H1 (cell line): Measurements from ENCODE around the gene PLCH2. TPM values are rescaled to one million over a fixed set of nuclear protein-coding genes. Genes with fewer than 3 reads are reported as not detected.
A peak's percentile ranks its signal among the peaks of the same experiment; 100 is the strongest.

Experiments
- CTCF ChIA-PET: fragments of 300-600 bp; sonication (Branson Sonifier 250); formaldehyde crosslinking; loops from one replicate; lab custom pipeline; 2021; ENCODE audit not compliant: partially characterized antibody; lab: Charles Lee
- POLR2A ChIA-PET: fragments of 300-600 bp; sonication (Branson Sonifier 250); formaldehyde crosslinking; loops from one replicate; lab custom pipeline; 2021; ENCODE audit warnings: inconsistent platforms; ENCODE audit not compliant: partially characterized antibody; lab: Charles Lee
- DNase-seq, 2 experiments: peaks; one replicate each; pipeline versions ENCODE4 v3.0.0 to v3.0.0-alpha.2; 2010 to 2022; ENCODE audit warnings: low spot score in 2 of 2, low read depth in 1 of 2, mixed read lengths in 1 of 2
- FAIRE-seq: peaks from 2 replicates; lab custom pipeline; 2011; peaks lifted over from hg19 to GRCh38; lab: Jason Lieb, UNC
- H2AFZ ChIP-seq: 2 replicates; pipeline ENCODE4 v1.8.1; 2012; ENCODE audit warnings: low read length, inconsistent platforms
- H2AK5ac ChIP-seq: 2 replicates; pipeline ENCODE4 v1.6.1; 2013; ENCODE audit warnings: low read depth, low read length
- H2BK120ac ChIP-seq: replicated peaks from 2 replicates; pipeline ENCODE3; 2013; ENCODE audit warnings: low read depth, low read length, inconsistent platforms
- H2BK12ac ChIP-seq: 2 replicates; pipeline ENCODE4 v1.6.1; 2013; ENCODE audit warnings: low read depth, low read length
- H2BK15ac ChIP-seq: 2 replicates; pipeline ENCODE4 v1.6.1; 2013; ENCODE audit warnings: low read length
- H2BK20ac ChIP-seq: 2 replicates; pipeline ENCODE4 v1.6.1; 2013; ENCODE audit warnings: low read length
- H2BK5ac ChIP-seq: 2 replicates; pipeline ENCODE4 v1.6.1; 2013; ENCODE audit warnings: low read depth, low read length
- H3K14ac ChIP-seq: 2 replicates; pipeline ENCODE4 v1.6.1; 2013; ENCODE audit warnings: inconsistent platforms; ENCODE audit not compliant: insufficient read length
- H3K18ac ChIP-seq: 2 replicates; pipeline ENCODE4 v1.6.1; 2013; ENCODE audit warnings: low read length; ENCODE audit errors: extremely low read depth
- H3K23ac ChIP-seq: 2 replicates; pipeline ENCODE4 v1.6.1; 2013; ENCODE audit warnings: inconsistent platforms; ENCODE audit not compliant: insufficient read length
- H3K23me2 ChIP-seq: 2 replicates; pipeline ENCODE4 v1.6.1; 2013; ENCODE audit warnings: low read depth, low read length
- H3K27ac ChIP-seq: 2 replicates; pipeline ENCODE4 v1.6.1; 2011; ENCODE audit warnings: low read depth, low read length, inconsistent platforms
- H3K27me3 ChIP-seq, 4 experiments: replicated peaks in 1 of 4; 1 replicate in 1 of 4; 2 replicates in 3 of 4; pipeline versions ENCODE4 v1.6.1 to v1.8.1; 2011 to 2013; ENCODE audit warnings: low read length in 3 of 4, mild to moderate bottlenecking in 3 of 4, inconsistent platforms in 2 of 4, mixed read lengths in 2 of 4, moderate library complexity in 1 of 4; ENCODE audit not compliant: control insufficient read depth in 3 of 4, insufficient read depth in 3 of 4; ENCODE audit errors: extremely low read depth in 1 of 4
- H3K36me3 ChIP-seq, 4 experiments: 2 replicates each; pipeline versions ENCODE4 v1.6.1 to v1.8.1; 2011 to 2013; ENCODE audit warnings: mild to moderate bottlenecking in 4 of 4, low read length in 3 of 4, moderate library complexity in 2 of 4, control low read depth in 1 of 4, inconsistent platforms in 1 of 4; ENCODE audit not compliant: insufficient read depth in 4 of 4, control insufficient read depth in 2 of 4
- H3K4ac ChIP-seq: replicated peaks from 2 replicates; pipeline ENCODE3; 2013; ENCODE audit warnings: low read length, low read depth, mixed read lengths, inconsistent platforms; ENCODE audit not compliant: insufficient read length
- H3K4me1 ChIP-seq, 4 experiments: replicated peaks in 1 of 4; 1 replicate in 1 of 4; 2 replicates in 3 of 4; pipeline versions ENCODE4 v1.6.1 to v1.8.1; 2011 to 2013; ENCODE audit warnings: low read length in 3 of 4, inconsistent platforms in 2 of 4, mixed read lengths in 1 of 4; ENCODE audit not compliant: insufficient read depth in 4 of 4, control insufficient read depth in 3 of 4
- H3K4me2 ChIP-seq, 2 experiments: 2 replicates each; pipeline versions ENCODE4 v1.6.1 to v1.8.1; 2011 to 2013; ENCODE audit warnings: low read depth in 2 of 2, low read length in 2 of 2, control low read depth in 1 of 2, inconsistent platforms in 1 of 2, mild to moderate bottlenecking in 1 of 2; ENCODE audit not compliant: insufficient read depth in 1 of 2
- H3K4me3 ChIP-seq, 4 experiments: fragments of 200-600, 300-600 bp in 1 of 4; sonication (generic), shearing (Covaris generic), sonication (Bioruptor Twin) in 1 of 4; 2 replicates each; pipeline versions ENCODE4 v1.5.1 to v1.8.1; 2011 to 2016; ENCODE audit warnings: low read length in 4 of 4, low read depth in 3 of 4, control low read depth in 2 of 4, inconsistent platforms in 2 of 4, mild to moderate bottlenecking in 2 of 4, mixed read lengths in 1 of 4, moderate library complexity in 1 of 4; ENCODE audit not compliant: insufficient read depth in 2 of 4; ENCODE audit errors: extremely low read depth in 1 of 4
- H3K56ac ChIP-seq: replicated peaks from 2 replicates; pipeline ENCODE3; 2013; ENCODE audit warnings: low read depth, mild to moderate bottlenecking, mixed read lengths, low read length, inconsistent platforms; ENCODE audit not compliant: insufficient read length
- H3K79me1 ChIP-seq: 2 replicates; pipeline ENCODE4 v1.6.1; 2013; ENCODE audit warnings: low read depth, low read length, control low read depth
- H3K79me2 ChIP-seq, 2 experiments: 2 replicates each; pipeline versions ENCODE4 v1.6.1 to v1.8.1; 2012 to 2013; ENCODE audit warnings: low read length in 2 of 2, mild to moderate bottlenecking in 2 of 2, inconsistent platforms in 1 of 2; ENCODE audit not compliant: insufficient read depth in 2 of 2, control insufficient read depth in 1 of 2
- H3K9ac ChIP-seq, 4 experiments: replicated peaks in 1 of 4; 1 replicate in 1 of 4; 2 replicates in 3 of 4; pipeline versions ENCODE4 v1.6.1 to v1.8.1; 2011 to 2013; ENCODE audit warnings: low read depth in 3 of 4, low read length in 3 of 4, control low read depth in 2 of 4, mild to moderate bottlenecking in 2 of 4, moderate library complexity in 2 of 4, inconsistent platforms in 1 of 4; ENCODE audit errors: extremely low read depth in 1 of 4
- H3K9me3 ChIP-seq, 2 experiments: 2 replicates each; pipeline versions ENCODE4 v1.6.1 to v1.8.1; 2012 to 2013; ENCODE audit warnings: mild to moderate bottlenecking in 2 of 2, moderate library complexity in 2 of 2, control low read depth in 1 of 2, inconsistent platforms in 1 of 2, low read depth in 1 of 2, low read length in 1 of 2, mixed read lengths in 1 of 2; ENCODE audit not compliant: insufficient read depth in 2 of 2
- H4K20me1 ChIP-seq, 2 experiments: replicated peaks in 1 of 2; 2 replicates each; pipeline versions ENCODE3 to v1.8.1; 2011 to 2013; ENCODE audit warnings: inconsistent platforms in 2 of 2, low read length in 2 of 2, mild to moderate bottlenecking in 1 of 2; ENCODE audit not compliant: insufficient read depth in 2 of 2, control insufficient read depth in 1 of 2
- H4K5ac ChIP-seq: 2 replicates; pipeline ENCODE4 v1.6.1; 2013; ENCODE audit warnings: low read length, low read depth, mixed read lengths, inconsistent platforms; ENCODE audit not compliant: insufficient read length
- H4K8ac ChIP-seq: 2 replicates; pipeline ENCODE4 v1.8.0; 2013; ENCODE audit warnings: mild to moderate bottlenecking, moderate library complexity, low read length, inconsistent platforms; ENCODE audit not compliant: insufficient read depth; ENCODE audit errors: extremely low read depth
- H4K91ac ChIP-seq: replicated peaks from 2 replicates; pipeline ENCODE3; 2013; ENCODE audit warnings: low read length, mixed read lengths, inconsistent platforms; ENCODE audit not compliant: insufficient read length
- ATF2 ChIP-seq: IDR thresholded peaks from 2 replicates; pipeline ENCODE4 v1.6.1; 2012; ENCODE audit warnings: low read length, inconsistent platforms
- EGR1 ChIP-seq: IDR thresholded peaks from 2 replicates; pipeline ENCODE4 v1.6.1; 2011; ENCODE audit warnings: low read depth, low read length, borderline replicate concordance
- EZH2 ChIP-seq: fragments of 200-600 bp; sonication (generic); IDR thresholded peaks from 2 replicates; pipeline ENCODE4 v1.7.1; 2012; ENCODE audit warnings: low read depth, mild to moderate bottlenecking, moderate library complexity, low read length, inconsistent platforms; ENCODE audit not compliant: severe bottlenecking
- KDM1A ChIP-seq: fragments of 200-600, 300-600 bp; sonication (generic); IDR thresholded peaks from 2 replicates; pipeline ENCODE4 v1.7.1; 2016; ENCODE audit warnings: mild to moderate bottlenecking, low read length, borderline replicate concordance
- SP4 ChIP-seq: IDR thresholded peaks from 2 replicates; pipeline ENCODE4 v1.6.1; 2012; ENCODE audit warnings: low read length, inconsistent platforms
- WGBS, 2 experiments: shearing (Covaris generic) in 1 of 2; methylation state at CpG; one replicate each; pipeline versions ENCODE4 v1.1.6 to v1.1.7; 2013 to 2015; ENCODE audit warnings: low lambda C conversion rate in 2 of 2, mixed read lengths in 2 of 2, inconsistent platforms in 1 of 2, low coverage in 1 of 2, missing lambda C conversion rate in 1 of 2; ENCODE audit not compliant: insufficient replicate concordance in 2 of 2, insufficient coverage in 1 of 2, insufficient read length in 1 of 2; ENCODE audit errors: extremely low coverage in 1 of 2, missing lambda C conversion rate in 1 of 2; 5-methylcytosine and 5-hydroxymethylcytosine counted together
- polyA plus RNA-seq, 7 experiments: library from polyadenylated mRNA; depleted of rRNA in 3 of 7; stranded (reverse) in 5 of 7; unstranded in 2 of 7; fragments of >200 nt in 5 of 7; fragments of 200-250 nt in 2 of 7; gene quantifications; 1 replicate in 5 of 7; 2 replicates in 1 of 7; 4 replicates in 1 of 7; pipeline versions ENCODE4 v1.2.1 to v1.2.3, GENCODE V29; 2011 to 2013; ENCODE audit warnings: missing spikeins in 2 of 7, mixed read lengths in 2 of 7
- total RNA-seq: library from RNA; stranded (reverse); fragmentation: NEBNext Ultra II Directional; extraction: Animal tissue kit (Norgen Biotek cat#: 25700); gene quantifications from 2 replicates; pipeline ENCODE4 v1.2.1, GENCODE V29; 2021

Gene PLCH2
- total and polyA plus RNA-seq, 2 of the 8 experiments (the other 6 are each of a cell fraction or from before 2014, with no cell fraction given), result 0.14 to 0.19 TPM

- Histone ChIP-seq H4K8ac (peak overlapping the region; percentile 57; the same call in 1 of the 2 replicates), H3K79me1 (no peaks in the 10 kb centered on the region), H2BK20ac (no peak overlapping the region), H3K4me1 (peaks cover 0 to 8% (median 0%) of the 10 kb centered on the region in 4 experiments; a peak in 3 of 7 replicates), H3K9me3 (no peaks in the 10 kb centered on the region), H3K56ac (no peak overlapping the region), H3K79me2 (no peaks in the 10 kb centered on the region), H4K20me1 (peaks cover 4% of the 10 kb centered on the region in 2 experiments), H3K4ac (no peak overlapping the region), H2BK5ac (no peak overlapping the region), H4K91ac (no peak overlapping the region), H3K27ac (no peak overlapping the region), H3K9ac (no peak overlapping the region), H3K23ac (no peak overlapping the region), H3K23me2 (no peaks in the 10 kb centered on the region; the same call in 1 of the 2 replicates), H2AFZ (no peak overlapping the region), H3K4me2 (no peak overlapping the region), H3K4me3 (no peak overlapping the region), H2AK5ac (no peak overlapping the region), H3K14ac (no peak overlapping the region), H4K5ac (no peak overlapping the region), H2BK120ac (no peak overlapping the region), H2BK15ac (no peak overlapping the region), H3K18ac (no peak overlapping the region), H2BK12ac (no peak overlapping the region), H3K36me3 (no peaks in the 10 kb centered on the region), H3K27me3 (no peaks in the 10 kb centered on the region; a peak in 2 of 7 replicates)
- DNase-seq (no peak), FAIRE-seq (no peak)
- ChIA-PET POLR2A (interaction anchor here (1.1 kb wide), 1 partner anchor 32 kb away, joined by 5 read pairs; no protein-coding TSS in a partner anchor), CTCF (interaction anchor here (0.9 to 3.4 kb wide), 11 partner anchors 10 to 91 kb away, joined by 3 to 14 read pairs (median 4); no protein-coding TSS in a partner anchor)
- WGBS, 2 experiments, result 81% methylated on average over 26 of the region's 27 CpGs; no CpG with 5 or more reads in 1 of the 2 experiments
- TF ChIP-seq EGR1, result no peak
- TF ChIP-seq KDM1A, result no peak
- TF ChIP-seq SP4, result no peak
- TF ChIP-seq EZH2, result no peak
- no peak for TF ChIP-seq ATF2
Measured at GRCh38 chr1:2470290-2471158, 5.6 kb upstream of the PLCH2 start.
